HG02973 (cell line): Measurements from ENCODE around the gene DICER1.

Source experiments
- ATAC-seq: cut with Tn5 transposase; IDR thresholded peaks from one replicate; pipeline ENCODE4 v1.9.1; 2021; ENCODE audit warnings: moderate library complexity; ENCODE audit not compliant: unreplicated experiment

DICER1 gene

DNA sequence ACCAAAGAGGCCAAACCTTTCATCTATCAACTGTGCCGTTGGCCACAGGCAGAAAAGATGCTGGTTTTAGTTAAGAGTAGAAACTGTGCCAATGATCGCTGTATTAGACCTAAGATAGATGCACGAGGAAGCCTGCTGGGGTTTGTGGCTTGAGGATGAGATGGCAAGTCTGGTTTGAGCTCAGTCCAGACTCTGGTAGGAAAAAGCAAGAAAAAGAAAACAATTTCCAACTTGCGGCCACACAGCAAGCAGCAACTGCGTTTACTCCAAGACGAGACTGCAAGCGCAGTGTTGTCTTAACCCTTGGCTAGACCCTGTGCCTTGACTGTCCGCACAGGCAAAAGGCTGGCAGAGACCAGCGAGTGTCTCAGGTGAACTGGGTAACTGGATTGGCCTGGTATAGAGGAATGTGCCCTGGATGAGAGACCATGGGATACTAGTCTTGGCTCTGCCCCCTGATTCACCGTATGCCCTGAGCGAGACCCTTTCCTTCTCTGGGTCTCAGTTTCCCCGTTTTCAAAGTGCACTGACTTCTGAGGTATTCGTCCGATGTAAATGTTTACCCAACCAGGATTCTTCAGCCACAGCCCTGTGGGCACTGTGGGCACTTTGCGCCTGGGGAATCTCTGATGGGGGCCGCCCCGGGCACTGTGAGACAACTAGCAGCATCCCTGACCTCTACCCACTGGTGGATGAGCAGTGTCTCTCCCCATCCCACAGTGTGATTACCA lies 113.4 kb downstream of the DICER1 start:
- no peak for ATAC-seq

- ATAC-seq = no peak
These were observed 114.0 kb downstream of the DICER1 start for GRCh38 chr14:95043314-95043713.

- ATAC-seq = no peak
These were observed 115.8 kb downstream of the DICER1 start for GRCh38 chr14:95041477-95042020.

- ATAC-seq = no peak
These were observed 116.4 kb downstream of the DICER1 start for GRCh38 chr14:95040708-95041476.

DNA sequence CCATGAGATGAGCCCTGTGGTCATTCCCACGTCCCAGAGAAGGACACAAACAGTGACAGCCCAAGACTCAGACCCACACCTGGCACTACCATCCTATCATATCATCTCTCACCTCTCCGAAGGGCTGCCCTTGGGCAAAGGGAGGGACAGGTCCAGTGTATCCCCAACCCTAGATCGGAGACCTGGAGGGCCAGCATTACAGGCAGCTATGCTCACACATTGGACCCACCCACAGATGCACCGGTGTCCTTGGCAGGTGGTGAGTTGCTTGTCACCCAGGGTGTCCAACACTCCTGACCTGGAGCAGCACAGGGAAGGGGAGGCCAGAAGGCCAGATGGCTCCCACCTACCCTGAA lies 117.4 kb downstream of the DICER1 start:
- no peak for ATAC-seq

DNA sequence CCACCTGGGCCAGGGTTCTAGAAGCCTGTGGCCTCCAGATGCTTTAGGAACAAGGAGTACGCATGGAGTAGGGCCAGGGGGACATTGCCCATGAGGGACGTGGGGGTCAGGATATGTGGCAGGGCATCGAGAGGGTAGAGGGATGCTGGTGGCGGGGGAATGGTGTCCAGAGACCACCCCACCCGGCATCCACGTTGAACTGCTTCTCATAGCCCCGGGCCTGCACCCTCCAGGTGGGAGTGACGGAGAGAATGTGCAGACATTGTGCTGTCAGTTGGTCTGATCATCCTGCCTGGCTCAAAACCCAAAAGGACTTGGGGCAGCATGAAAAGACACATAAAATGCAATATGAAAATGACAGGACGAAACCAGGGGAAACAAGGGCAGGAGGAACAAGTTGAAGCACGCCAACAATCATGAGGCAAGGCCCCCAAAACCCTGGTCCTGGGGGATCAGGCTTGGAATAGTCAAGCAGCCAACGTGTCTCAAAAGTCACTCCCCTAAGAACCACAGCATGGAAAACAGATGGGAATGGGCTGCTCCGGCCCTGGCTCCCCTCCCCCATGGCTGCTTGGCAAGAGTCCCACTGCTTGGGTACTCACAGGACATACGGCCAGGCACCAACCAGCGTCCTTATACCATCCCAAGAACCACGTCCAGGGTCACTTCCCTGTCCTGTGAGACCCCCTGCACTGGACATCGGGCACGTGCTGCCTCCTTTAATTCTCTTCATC lies 117.9 kb downstream of the DICER1 start:
- ATAC-seq = no peak

DNA sequence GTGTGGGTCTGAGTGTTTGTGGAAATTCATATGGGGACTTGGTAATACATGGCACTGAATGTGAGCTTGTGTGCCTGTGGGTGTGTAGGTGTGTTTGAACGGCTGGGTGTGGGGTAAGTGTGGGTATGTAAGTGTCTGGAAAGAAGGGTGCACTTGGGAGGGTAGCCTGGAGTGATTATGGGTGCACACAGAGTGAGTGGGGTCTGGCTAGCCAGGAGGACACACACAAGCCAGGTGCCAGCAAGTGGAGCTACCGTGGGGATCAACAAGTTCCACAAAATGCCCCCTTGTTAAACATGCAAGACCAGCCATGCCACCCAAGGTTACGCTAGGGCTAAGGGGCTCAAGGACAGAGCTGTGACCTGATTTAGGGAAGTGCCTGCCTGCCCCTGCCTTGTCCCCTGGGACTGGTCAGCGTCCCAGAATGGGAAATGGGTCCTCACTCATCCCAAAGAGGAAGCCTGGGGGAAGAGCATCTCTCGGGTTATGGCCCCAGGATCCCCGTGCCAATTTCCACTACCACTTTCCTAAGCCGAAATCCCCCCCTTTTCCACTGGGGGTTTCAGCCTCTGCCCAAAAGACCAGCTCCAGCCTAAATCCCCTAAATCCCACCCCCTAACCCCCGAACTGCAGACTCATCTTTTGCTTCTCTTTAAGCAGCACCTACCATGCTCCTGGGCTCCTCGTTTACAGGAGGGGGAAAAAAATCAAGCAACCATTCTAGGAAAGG lies 118.6 kb downstream of the DICER1 start:
- ATAC-seq = no peak

GRCh38 chr14:95037273-95037672 lies 120.1 kb downstream of the DICER1 start:
- ATAC-seq = no peak
